ENCODE measurements around the gene NBDY.

NBDY gene

DNA sequence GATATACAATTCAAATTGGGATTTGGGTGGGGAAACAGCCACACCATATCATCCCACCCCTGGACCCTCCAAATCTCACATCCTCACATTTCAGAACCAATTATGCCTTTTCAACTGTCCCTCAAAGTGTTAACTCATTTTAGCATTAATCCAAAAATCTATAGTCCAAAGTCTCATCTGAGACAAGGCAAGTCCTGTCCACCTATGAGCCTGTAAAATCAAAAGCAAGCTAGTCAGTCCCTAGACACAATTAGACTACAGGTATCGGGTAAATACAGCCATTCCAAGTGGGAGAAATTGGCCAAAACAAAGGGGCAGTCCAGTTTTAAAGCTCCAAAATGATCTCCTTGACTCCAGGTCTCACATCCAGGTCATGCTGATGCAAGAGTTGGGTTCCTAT is 128.0 kb downstream of the NBDY start:
- H3K4me3 ChIP-seq (ENCODE audit: low read depth, low read length) = no peak overlapping the region
- no peak for DNase-seq (ENCODE audit: low read depth)

DNA sequence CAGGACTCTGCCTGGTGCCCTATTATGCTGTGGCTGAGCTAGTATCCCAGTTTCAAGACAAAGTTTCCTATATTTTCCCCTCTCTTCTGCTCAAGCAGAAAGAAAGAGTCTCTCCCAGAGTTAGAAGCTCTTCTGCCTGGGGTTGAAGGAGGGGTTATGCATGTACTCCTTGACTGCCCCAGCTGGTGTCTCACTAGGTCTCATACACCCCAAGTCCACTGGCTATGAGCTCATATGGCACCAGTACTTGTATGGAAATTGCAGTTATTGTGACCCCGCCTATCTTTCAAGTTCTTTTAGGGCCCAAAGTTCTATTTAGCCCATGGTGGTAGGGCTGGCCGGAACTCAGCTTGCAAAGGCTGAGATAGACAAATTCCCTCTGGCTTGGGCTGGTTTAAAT is 131.8 kb downstream of the NBDY start:
- no peak for DNase-seq (ENCODE audit: low read depth)
- no peak overlapping the region for H3K4me3 ChIP-seq (ENCODE audit: low read depth, low read length)

All from skeletal muscle cell (primary cell).